GM03348 (cell line): Measurements from ENCODE around the gene RP2.

ENCODE experiments used
- DNase-seq: peaks from one replicate; pipeline ENCODE4 v3.0.0; 2012; ENCODE audit warnings: low spot score

RP2 gene

DNA sequence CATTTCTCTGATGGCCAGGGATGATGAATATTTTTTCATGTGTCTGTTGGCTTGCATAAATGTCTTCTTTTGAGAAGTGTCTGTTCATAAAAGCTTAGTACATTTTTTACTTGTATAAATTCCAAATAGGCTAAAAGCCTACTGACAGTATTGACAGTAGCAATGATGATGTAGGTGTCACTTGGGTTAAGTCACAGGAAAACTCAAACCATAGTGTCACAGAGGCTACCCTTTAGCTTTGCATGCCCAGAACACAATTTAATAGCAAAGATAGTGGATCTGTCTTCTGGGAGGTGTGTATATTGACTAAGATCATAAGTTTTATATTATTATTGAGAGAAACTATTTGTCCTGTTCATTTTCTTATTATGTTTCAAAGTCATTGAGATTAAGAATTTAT, 8.1 kb downstream of the RP2 start:
- no peak for DNase-seq

DNA sequence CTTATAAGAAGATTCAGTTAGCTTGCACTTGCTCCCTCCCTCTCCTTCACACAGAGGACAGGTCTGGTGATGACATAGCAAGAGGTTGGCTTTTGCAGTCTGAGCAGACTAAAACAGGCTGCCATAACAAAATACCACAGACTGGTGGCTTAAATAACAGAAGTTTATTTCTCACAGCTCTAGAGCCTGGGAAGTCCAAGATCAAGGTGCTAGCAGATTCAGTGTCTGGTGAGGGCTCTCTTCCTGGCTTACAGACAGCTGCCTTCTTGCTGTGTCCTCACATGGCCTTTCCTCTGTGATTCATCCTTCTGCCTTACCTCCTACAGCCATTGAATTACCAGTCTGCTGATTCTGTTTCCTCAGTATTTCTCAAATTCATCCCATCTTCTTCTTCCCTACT, 13.1 kb downstream of the RP2 start:
- DNase-seq = no peak

DNA sequence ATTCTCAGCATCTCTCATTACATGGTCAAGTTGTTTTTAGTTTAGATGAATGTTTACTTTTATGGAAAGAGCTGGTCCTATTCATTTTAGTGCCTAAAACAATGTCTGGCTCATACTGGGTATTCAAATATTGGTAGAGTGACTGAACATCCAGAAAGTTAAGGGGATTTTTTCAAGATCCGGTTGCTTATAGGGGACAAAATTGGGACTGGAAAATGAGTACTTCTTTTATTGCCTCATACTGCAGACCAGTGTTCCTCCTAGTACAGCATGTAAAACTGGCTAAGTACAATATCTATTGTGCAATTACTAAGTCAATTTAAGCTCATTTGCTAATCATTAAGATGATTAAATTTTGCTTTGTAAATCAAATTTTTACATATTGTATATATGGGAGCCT, 13.9 kb downstream of the RP2 start:
- no peak for DNase-seq

DNA sequence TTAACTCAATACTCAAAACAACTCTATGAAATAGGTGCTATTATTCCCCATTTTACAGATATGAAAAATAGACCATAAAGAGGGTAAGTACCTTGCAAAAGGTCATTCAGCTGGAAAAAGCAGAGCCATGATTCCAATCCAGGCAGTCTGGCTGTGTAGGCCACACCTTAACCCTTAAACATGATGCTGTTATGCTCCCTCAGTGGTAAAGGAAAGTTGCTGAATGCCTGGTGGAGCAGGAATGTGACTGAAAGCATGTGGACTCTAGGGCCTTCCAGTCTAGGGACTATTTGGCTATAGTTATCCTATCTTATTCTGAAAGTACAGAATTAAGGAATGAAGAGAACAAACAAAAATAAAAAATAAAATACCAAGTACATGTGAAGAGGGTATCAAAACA, 19.6 kb downstream of the RP2 start:
- DNase-seq = no peak

DNA sequence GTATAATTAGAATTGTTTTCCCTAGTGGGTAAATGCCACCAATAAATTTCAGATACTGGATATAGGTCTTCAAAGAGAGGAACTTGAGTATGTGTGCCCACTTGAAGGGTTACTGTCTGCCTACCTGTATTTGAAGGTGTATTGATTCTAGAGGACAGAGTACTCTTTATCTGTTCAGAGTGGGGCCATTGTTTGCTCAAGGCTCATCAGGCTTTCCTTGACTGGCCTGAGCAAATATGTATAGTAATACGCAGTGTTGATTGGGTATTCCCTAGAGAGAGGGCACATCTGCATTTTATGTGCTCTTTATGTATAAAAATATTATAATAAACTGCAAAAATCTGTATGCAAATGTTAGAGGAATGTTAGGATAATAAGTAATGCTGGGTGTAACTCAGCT, 23.7 kb downstream of the RP2 start:
- DNase-seq = no peak

DNA sequence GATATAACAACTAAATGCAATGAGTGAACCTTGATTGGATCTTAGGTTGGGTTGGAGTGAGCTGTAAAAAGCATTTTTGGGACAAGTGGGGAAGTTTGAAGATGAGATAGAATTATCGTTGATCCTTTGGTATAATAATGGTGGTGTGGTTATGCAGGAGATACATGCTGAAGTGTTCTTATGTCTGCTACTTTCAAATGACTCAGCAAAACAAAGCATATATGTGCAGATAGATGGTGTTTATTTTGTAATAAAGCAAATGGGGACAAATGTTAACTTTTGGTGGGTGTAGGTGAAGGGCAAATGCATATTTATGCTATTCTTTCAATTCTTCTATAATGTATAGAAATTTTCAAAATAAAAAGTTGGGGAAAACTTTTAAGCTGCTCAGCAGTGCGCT, 26.2 kb downstream of the RP2 start:
- no peak for DNase-seq

DNA sequence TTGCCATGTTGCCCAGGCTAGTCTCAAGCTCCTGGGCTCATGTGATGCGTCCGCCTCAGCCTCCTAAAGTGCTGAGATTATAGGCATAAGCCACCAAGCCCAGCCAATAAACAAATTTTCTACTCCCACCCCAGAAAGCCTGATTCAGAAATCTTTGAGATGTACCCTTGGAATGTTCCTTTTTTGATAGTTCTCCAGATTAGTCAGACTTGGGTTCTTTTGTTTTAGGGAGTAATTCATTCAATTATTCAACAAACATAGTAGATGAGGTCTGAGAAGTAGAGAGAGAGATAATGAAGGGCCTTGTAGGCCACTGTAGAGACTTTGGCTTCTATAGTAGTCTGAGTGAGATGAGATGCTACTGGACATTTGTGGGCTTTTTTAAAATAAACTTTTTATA, 27.8 kb downstream of the RP2 start:
- peak; percentile 7 for DNase-seq

DNA sequence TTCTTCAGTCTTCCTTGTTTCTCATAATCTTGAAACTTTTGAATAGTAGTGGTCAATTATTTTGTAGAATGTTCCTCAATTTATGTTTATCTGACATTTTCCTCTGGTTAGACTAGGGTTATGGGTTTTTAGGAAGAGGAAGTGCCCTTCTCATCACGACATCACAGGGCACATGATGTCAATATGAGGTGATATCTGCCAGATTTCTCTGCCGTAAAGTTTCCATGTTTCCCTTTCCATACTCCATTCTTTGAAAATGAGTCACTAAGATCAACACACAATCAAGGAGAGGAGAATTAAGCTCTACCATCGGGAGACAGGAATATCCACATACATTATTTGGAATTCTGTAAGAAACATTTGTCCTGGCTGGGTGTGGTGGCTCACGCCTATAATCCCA, 28.4 kb downstream of the RP2 start:
- peak; percentile 24 for DNase-seq

DNA sequence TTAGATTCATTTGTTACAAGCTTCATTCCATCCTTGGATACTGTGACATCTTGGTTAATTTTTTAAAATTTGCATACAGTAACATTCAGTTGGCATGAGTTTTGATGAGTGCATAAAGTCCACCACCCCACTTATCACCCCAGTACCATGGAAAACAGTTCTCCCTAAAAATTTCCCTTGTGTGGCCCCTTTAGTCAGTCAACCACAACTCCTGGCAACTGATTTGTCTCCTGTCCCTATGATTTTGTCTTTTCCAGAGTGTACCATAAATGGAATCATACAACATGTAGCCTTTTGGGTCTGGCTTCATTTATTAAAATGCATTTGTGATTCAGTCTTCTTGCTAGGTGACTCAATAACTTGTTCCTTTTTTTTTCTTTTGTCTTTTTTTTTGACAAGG, 29.9 kb downstream of the RP2 start:
- DNase-seq = no peak

DNA sequence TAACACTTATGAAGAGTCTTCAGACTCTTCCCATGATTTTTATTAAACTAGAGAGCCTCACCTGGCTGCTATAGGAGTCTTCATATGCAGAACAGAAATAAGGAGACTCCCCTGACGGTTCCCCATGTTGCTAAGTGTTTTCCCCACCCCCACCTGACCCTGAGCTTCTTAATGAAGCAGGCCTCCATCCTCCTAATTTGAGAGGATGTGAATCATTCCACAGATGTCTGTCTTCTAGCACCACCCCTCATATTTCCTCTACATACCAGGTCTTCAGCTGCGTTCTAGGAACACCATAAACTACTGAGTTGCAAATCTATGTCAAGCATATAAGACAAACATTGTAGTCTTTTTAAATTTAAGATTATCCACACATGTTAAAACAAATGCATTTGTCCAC, 36.9 kb downstream of the RP2 start:
- no peak for DNase-seq

DNA sequence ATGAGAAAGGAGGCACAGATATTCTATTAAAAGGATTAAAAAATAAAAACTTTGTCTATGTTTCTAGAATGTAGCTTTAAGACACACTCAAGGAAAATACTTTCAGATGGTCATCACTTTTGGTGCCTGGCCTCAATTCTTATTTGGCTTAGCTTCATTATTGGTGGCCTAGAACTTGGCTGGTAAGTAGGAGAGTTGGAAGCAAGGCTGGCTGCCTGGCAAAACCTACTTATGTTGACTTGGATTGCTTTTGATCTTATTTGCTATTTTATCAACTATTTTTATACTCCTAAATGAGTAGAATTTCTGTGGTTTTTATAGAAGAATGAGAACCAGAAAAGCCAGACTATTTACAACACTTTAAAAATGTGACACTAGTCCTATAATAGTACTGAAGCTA, 40.1 kb downstream of the RP2 start:
- DNase-seq = no peak

DNA sequence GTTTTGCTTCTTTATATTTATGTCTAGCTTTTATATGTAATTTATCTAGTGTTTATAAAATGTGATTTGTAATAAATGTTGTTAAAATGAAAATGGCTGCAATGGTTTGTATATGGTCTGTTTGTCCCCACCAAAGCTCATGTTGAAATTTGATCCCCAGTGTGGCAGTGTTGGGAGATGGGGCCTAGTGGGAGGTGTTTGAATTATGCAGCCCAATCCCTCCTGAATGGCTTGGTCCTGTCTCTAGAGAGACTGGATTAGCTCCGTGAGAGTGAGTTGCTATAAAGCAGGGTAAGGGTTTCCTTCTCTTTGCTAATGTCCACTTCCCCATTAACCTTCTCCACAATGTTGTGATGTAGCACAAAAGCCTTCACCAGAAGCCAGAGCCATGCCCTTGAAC, 45.4 kb downstream of the RP2 start:
- no peak for DNase-seq

DNA sequence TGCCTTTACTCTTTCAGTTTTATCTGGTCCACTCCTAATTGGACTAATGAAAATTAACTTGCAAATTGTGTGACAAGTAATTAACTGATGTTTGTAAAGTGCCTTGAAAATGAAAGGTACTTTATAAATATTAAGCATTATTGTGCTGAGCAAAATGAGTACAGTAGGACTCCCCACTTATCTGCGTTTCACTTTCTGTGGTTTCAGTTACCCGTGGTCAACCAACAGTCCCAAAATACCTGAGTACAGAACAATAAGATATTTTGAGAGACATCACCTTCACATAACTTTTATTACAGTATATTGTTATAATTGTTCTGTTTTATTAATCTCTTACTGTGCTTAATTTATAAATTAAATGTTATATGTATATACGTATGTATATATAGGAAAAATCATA, 48.0 kb downstream of the RP2 start:
- DNase-seq = no peak

DNA sequence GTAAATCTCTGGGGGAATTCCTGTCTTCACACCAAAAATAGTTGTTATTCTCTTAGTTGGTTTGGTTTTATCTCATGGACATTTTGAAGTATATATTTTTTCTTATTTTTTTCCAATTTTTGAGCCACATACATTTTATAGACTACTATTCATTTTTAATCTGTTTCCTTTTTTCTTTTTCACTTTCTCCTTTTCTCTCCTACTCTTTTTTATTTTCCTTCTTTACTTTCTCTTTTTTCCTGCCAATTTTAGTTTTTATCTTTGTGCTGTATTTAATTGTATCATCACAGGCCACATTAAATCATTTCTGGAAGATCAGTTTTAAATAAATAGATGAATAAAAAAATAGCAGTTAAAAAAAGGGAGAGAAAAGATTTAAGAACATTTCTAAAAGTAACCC, 61.4 kb downstream of the RP2 start:
- DNase-seq = no peak

DNA sequence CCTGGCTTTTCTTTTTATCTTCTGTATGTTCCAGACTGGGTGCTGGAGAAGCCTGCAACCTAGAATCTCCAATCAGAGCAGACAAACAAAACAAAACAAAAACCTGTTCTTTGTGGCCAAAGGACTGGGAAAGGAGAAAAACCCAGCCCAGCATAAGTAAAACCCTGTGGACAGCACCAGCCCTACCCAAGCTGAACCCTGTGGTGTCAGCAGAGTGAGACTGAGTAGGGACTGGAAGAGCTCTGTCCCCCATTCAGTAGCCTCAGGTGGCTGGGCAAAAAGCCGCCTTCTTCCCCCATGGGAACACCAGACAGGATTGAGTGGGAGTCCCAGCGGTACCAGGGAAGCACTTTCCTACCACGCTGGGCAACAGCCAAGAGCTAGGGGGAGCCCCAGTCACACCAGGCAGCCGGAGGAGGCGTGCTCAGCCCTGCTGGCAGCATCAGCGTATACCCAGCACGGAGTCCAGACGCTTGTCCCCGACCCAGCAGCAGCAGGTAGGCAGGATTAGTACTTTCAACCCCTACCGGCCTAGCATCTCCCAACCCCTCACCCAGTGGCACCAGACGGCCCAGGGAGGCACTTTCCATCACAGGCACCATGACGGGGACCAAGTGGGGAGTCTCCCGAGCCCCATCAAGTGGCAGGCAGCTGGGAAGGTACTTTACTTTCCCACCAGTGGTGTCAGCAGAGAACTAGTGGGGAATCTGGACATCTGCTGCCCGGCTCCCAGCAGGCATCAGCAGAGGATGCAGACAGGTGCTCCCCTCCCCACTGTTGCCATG, 66.8 kb downstream of the RP2 start:
- DNase-seq = peak; percentile 87

DNA sequence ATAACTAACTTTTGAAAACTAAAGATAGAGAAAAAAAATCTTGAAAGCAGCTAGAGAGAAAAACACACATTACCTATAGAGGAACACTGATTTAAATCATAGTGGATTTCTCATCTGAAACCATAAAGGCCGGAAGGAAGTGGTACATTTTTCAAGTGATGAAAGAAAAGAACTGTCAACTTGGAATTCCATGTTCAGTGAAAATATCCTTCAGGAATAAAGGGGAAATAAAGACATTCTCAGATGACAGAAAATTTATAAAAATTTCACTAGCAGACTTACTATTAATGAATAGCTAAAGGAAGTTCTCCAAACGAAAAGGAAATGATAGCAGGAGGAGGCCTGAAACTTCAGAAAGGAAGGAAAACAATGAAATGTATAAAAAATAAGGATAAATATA, 67.8 kb downstream of the RP2 start:
- DNase-seq = no peak

DNA sequence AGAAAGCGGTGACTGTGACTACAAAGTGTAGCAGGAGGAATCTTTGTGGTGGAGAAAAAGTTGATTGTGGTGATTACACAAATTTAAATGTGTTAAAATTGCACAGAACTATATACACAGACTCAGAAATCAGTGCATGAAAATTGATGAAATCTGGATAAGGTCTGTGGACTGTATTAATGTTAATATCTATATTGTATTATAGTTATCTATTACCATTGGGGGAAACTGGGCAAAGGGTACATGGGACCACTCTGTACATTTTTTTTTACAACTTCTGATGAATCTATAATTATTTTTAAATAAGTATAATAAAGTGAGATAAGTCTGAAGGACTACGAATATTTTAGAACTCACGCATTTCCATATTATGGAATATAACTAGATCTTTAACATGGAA, 73.6 kb downstream of the RP2 start:
- no peak for DNase-seq

DNA sequence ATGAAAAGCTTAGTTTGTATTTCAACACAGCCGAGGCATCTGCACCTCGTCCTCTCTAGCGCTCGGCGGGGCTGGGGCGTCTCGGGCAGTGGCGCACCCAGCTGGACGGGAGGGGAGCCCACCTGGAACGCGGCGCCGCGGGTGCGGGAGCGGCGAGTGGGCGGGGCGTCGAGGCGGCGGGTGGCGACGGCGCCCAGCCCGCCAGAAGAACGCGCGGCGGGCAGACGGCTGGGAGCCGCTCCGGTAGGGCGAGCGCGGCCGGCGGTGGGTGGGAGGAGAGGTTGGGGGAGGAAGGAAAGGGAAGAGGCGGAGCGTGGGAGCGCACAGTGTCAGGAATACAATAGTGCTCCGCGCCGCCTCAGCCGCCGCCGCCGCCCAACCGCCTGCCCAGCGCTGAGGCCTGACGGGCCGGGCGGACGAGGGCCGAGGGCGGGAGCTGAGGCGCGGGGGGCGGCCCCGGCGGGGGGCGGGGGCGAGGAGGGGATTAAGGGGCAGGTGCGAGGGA, 75.3 kb downstream of the RP2 start, which contains the start of gene JADE3:
TSS of gene JADE3 (plus strand) at position 324 of the 505 bp plus-strand sequence. CDS start 72,474 bp downstream, outside the sequence.
- DNase-seq = peak; percentile 84

DNA sequence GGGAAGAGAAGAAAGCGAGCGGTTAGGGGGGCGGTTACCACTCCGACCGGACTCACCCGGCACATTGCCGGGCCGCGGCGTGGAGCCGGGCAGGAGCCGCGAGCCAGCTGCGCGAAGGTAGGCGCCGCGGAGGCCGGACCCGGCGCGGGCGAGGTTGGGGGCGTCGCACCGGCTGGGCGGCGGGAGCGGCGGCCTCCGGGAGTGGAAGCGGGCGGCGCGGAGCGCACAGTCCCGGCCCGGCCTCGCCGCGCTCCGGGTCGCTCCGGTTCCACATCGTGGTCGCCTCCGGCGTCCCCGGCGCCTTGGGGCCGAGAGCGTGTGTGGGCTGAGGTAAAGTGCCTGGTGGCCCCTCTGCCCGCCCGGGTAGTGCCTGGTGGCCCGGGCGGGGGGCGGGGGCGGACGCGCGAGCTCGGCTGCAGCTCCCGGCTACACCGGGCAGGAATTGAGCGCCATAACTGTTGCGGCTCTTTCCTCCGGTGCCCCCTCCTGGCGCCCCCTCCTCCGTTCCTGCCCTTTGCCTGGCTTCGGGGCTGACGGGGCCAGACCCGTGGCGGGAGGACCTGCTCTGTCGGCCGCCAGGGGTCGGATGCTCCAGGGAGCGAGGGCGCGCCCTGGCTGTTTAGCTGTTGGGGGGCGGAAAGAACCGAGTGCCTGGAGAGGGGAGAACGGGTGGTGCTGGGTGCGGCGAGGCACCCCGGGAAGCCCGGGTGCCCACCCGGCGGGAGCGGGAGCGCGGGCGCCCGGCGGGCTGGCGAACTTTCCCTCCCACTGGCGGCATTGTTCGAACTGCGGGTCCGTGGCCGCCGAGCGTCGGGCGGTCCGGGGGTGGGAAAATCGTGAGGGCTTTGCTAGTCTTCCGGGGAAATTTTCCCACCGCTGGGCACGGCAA, 76.0 kb downstream of the RP2 start:
- DNase-seq = peak; percentile 70

DNA sequence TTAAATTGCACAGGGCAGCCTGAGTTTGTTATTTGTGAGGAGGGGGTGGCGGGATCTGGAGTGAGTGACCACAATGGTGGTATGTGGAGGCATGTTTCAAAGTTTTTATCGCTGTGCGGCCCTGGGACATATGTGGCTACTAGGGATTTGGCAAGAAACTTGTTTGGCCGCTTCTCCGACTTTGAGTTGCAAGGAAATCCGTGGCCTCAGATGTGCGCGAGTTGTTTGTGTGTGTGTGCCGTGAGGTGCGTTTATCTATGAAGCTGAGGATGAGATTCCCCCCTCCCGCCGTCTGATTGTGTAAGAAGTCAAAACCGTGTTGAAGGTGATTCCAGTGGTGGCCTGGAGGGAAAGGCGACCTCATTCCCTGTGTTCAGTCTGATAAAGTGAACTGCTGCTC, 76.8 kb downstream of the RP2 start:
- peak; percentile 5 for DNase-seq

DNA sequence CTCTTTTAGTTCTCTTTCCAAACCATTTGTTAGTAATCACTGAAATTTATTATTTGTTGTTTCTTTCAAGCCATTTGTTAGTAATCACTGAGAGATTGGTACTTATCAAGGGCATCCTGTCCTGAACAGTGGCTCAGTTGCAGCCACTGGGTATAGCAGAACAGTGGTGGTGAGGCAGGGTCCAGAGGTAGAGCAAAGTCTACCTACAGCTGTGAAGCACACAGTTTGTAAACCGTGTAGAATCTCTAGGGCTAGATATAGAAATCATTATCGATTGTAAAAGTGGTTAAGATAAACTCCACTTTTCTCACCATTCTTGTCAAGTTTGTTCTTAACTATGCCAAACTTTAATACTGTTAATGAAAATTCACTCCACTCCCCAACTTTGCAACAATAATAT, 79.4 kb downstream of the RP2 start:
- DNase-seq = no peak

DNA sequence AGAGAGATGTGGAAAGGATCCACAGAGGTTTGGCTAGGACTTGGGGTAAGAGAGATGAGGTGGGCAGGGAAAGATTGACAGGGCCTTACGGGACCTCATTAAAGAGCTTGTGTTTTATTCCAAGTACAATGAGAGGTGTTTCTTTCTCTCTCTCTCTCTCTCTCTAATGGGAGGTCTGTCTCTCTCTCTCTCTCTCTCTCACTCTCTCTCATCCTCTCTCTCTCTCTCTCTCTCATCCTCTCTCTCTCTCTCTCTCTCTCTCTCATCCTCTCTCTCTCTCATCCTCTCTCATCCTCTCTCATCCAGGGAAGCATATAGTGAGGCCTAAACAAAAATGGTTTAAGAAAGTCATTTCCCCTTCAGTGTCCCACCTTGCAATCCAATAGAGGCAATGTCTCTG, 80.8 kb downstream of the RP2 start:
- DNase-seq = no peak

DNA sequence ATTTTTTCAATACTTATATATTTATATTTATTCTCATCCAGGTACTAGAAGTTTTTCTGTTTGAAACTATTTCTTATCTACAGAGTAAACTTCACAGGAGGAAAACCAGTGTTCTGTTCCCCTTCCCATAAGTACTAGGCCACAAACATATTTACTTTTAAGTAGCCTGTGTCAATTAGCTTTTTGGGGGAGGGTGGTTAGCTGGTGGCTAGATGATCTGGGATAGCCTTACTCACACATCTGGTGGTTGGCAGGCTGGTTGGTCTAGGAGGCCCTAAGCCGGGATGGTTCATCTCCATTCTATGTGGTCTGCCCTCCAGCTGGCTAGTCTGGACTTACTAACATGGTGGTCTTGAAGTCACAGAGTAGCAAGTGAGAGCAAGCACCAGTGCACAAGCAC, 81.6 kb downstream of the RP2 start:
- DNase-seq = no peak
